Fibroblast of skin of abdomen (primary cell): Measurements from ENCODE around the gene PBX3.

Experiments
- DNase-seq: peaks from one replicate; pipeline ENCODE4 v3.0.0-alpha.2; 2013

Gene PBX3

DNA sequence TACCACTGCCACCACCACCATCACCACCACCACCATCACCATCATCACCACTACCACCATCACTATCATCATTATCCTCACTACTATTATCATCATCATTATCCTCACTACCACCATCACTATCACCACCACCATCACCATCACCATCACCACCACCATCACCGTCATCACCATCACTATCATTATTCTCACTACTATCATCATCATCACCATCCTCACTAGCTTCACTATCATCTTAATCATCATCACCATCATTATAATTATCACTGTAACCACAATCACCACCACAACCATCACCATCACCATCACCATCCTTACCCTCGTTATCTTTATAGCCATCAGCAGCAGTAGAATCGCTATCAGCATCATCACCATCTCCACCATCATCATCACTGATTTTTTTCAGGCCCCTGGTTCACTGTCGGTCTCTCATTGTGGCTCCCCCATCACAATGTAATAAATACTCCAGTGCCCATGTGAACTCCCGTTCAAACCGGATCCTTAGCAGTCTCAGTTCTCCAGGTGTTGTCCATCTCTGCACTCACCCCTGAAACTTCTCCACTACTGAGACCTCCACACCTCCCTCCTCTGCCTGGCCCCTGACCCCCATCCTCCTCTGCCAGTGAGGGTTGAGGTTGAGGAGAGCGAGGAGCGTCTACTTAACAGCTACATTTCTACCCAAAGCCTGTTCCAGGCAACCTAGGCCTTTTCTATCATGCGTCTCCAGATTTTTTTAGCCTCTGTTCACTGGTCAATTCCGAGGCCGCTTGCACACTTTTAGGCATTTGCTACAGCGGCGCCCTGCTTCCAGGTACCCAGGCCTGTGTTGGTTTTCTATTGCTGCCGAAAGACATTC, 238.2 kb downstream of the PBX3 start:
- DNase-seq: no peak

DNA sequence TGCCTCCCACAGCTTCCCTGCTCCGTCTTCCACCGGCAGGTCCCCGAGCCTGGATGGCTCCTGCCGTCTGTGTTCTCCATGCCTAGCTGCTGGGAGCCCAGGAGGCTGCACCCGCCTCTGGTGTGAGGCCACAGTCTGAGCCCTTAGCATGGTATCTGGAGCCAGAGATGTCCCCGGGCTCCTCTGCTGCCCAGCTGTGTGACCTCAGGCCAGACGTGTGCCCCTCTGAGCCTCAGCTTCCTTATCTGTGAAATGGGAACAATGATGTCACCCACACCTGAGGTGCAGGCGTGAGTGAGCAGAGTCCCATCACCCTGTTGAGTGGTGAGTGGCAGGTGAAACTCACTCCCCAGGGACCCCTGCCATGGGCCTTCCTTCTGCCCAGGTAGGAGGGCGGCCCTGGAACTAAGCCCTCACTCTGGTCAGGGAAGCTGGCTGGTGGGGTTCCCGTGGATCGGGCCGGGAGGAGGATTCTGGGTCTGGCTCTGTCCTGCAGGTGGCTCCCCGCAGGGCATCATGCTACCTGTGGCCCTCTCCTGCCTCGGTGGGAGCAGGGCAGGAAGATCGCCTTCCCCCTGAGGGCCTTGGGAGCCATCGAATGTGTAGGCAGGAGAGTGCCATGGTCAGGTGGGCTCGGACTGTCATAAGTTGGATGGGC, 239.0 kb downstream of the PBX3 start:
- no peak for DNase-seq

DNA sequence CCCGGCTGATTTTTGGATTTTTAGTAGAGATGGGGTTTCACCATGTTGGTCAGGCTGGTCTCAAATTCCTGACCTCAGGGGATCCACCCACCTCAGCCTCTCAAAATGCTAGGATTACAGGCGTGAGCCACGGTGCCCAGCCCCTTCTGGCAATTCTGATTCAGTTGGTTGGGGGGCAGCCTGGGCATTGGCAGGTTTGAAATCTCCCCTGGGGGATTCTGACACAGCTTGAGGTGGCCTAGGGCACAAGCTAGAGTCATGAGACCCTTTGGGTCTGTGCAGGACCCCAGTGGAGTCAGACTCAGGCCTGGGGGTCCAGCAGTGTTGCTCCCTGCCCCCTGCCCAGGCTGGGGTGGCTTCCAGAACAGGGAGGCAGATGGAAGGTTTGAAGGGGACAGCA, 239.8 kb downstream of the PBX3 start:
- DNase-seq: no peak

DNA sequence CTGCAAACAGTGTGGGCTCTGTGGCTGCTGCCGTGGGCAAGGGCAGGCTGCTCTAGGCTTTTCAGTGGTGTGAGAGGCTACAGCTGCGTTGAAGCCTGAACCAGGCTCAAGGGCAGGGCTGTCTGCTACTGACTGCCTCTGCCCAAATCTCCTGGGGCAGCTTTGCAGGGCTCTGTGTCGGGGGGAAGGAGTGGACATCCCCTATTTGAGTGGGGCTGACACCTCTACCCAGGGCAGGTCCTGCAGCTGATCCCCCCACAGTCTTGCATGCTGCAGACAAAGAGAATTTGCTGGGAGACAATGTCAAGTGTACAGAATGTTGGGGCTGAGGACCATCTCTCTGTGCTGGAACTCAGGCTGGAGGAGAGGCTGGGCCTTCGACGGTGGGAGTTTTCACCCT, 240.2 kb downstream of the PBX3 start:
- no peak for DNase-seq

DNA sequence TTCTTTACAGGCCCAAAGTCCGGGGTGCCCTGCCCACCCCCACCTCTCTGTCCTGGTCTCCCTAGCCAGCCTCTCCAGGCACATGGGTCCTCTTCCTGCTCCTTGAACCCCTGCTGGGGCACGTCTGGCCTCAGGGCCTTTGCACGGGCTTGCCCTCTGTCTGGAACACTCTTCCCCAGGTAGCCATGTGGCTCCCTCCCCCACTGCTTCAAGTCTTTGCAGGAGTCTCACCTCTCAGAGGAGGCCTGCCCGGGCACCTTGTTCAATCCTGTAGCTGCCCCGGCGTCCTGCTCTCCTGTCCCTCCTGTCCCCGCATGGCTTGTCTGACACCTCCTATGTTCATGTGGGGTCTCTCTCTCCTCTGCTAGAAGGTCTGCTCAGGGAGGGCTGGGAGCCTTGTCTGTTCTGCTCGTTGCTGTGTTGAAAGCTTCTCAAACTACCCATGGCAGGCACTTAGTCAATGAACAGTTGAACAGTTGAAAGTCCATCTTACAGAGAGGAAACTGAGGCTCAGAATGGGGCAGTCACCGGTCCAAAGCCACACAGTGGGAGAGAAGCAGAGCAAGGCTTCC, 241.4 kb downstream of the PBX3 start:
- DNase-seq: no peak

DNA sequence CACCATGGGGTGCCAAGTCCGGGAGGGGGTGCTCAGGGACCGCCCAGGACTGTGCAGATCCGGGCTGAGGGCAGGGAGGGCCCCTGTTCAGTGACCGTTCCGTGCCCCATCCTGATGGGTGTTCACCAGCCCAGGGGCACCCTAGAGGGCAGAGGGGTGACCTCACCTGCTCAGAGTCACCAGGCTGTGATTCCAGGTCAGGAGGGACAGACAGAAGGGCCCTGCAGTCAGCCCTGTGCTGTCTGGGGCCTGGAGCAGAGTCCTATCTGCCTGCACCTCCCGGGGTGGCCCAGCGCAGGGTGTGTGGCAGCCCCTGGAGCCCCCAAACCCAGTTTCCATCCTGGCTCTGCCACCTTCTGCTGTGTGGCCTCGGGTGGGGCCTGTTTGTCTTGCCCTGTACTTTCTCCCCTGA, 241.9 kb downstream of the PBX3 start:
- no peak for DNase-seq

DNA sequence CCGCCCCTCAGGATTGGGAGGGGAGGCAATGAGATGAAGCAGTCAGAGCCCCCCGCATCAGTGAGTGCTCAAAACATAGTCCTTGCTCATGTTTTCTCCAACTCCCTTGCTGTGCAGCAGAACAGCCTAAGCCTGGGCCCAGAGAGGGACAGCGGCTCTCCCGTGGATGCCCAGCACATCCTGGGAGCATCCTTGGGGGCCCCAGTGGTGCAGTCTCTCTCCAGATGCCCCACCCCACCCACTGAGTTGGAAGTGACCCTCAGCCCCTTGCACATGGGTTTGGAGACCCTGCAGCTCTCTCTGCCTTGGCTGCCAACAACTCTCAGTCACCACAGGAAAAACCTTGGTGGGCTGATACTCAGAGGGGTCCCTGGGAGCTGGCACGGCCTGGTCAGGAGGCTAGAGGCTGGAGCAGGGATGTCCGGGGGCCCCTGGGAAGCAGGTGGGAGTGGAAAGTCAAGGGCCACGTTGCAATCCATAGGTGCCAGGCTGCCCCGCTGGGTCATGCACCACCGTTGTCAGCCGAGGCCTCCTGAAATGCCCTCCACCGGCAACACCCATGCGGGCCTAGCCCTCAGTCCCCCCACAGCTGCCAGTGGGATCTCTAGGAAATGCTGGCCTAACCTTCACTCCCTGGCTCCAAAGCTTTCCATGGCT, 242.5 kb downstream of the PBX3 start:
- no peak for DNase-seq

DNA sequence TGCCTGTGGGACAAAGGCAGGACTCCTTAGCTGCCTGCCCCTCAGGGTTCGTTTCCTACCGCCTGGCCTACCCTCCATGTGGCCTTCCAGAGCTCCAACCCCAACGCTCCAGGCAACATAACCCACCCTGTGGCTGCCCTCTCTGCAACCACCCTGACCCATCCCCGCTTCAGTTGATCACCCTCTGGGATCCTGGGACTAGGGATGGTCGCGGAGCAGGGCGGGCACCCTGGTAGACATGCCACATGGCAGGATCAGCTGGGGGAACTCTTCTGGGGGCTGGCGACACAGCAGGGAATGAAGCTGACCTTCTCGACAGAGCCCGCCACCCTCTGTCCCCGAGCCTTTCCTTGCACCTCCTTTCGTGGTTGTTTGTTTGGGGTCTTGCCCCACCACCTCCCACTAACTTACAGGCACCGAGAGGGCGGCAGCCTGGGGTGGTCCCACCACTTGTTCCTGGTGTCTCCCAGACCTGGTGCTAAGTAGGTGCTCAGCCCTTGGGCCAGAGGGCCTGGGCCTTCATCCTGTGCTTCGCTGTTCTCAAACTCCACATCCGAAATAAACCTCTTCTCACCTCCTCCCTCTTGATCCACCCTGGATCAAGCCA, 243.1 kb downstream of the PBX3 start:
- no peak for DNase-seq

DNA sequence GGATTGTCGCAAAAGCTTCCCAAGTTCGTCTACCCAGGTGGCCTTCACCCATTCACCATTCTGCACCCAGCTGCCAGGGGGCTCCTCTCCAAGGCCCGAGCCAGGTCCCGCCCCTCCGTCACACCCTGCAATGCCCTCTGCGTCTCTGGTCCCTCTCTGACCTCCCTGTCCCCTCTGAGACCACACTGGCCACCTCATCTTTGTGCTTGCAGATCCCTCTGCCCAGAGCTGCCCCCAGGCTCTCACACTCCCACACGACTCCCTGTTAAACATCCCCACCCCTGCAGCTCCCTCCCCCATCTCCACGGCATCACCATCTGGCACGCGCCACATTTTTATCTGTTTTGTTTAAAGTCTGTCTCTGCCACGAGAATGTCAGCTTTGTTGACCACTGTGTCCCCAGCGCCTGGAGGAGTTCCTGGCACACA, 243.6 kb downstream of the PBX3 start:
- DNase-seq: no peak

DNA sequence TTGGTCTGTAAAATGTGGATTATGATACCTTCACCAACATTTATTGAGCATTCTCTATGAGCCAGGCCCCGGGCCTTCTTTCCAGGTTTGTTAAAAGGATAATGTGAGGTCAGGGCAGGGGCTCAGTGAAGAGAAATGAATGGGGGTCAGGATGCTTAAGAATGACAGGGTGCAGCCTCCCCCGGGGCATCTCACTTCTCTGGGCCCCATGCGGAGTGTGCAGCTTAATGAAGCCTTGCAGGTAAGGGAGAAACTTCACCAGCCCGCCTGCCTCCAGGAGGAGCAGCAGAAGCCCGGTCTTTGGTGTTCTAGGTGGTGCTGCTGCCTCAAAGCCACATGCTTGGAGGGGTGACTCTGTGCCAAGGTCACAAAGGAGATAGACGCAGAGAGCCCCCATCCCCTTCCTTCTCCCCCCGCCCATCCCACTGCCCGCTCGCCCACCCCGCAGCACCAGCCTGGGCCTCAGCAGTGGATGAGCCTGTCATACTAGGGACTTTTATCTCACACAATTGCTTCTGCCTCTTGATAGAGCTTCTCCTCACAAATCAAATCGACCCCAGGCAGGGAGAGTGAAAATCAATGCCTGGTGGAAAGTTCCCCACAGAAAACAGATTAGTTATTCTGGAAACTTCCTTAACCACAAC, 244.8 kb downstream of the PBX3 start:
- DNase-seq: no peak

DNA sequence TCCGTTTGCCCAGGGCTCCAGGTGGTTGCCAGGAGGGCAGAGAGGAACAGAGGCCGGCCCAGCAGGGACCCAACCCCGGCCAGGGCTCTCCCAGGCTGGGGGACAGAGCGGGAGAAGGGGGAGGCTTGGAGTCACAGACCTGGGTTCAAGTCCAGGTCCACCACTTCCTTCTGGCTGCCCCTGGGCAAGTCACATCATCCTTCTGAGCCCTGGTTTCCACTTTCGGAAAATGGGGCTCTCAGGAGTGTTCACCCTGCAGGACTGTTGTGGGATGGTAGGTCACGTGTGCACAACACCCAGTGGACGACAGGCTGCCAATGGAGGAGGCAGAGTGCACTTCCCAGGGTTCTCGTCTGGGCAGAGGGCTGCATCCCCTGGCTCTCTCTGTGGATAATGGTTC, 245.4 kb downstream of the PBX3 start:
- DNase-seq: no peak

DNA sequence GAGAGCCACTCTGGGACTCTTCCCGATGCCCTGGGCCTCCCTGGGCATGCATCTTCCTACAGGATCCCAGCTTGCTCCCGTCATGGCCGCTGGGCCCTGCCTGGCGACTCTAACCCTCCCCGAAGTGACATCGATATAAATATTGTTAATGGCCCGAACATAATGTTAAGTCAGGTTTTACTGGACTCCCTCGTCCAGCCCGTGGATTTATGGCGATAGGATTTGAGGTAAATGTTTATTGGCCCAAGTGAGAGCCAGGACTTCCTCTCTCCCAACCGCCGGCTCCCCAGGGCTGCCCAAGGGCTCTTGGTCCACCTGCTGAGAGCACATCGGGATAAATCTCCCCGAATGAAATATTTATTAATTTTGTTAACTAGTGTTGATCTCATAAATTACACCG, 246.3 kb downstream of the PBX3 start:
- DNase-seq: no peak

DNA sequence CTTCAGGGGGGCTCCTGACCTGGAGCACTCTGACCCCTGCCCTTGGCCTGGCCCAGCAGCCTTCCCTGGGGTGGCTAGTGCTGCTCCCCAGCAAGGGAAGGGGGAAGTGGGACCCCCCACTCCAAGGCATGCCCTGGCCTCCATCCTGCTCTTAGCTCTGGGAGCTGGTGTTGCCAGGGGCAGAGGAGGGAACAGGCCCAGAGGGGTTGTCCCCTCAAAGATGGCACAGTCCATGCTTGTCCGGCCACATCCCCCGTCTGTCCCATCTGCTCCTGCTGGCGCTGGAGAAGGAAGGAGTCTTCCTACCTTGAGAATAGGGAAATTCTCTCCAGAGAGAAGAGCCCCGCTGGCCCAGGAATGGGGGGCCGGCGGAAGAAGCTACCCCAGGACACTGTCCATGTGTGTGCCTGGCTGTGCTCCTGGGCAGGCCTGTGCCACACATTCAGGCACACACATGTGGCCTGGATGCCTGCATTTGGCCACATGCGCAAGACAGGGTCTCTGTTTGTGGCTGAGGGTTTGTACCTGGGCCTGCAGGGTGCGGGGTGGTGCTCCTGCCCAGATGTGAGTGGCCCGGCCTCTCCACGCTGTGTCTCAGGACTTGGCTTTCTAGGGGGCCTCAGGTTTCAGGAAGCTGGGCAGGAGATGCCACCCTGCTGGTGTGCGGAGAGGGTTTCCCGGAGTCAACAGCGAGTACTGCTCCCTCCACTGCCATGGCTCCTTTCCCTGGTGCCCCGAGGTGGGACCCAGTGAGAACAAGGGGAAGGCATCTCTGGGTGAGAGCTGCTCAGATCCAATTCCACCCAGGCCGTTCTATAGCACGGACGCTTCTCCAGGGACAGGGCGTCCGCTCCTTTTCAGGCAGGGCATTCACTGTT, 247.1 kb downstream of the PBX3 start:
- no peak for DNase-seq

DNA sequence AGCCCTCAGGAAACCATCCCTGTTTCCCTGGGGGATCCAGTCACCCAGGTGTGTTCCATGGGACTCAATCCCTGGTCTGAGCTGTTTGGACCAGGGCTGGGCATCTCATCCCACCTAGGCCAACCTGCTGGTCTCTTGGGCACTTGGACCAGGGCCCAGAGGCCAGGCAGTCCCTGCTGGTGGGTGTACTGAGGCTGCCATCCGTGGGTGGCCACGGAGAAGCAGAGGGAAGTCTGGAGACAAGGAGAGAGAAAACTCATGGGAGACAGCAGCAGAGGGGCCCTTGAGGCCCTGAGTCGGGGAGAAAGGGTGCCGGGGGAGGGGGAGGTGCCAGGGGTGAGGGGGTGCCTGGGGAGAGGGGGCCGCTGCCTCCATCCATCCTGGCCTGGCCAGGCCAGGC, 247.8 kb downstream of the PBX3 start:
- no peak for DNase-seq

DNA sequence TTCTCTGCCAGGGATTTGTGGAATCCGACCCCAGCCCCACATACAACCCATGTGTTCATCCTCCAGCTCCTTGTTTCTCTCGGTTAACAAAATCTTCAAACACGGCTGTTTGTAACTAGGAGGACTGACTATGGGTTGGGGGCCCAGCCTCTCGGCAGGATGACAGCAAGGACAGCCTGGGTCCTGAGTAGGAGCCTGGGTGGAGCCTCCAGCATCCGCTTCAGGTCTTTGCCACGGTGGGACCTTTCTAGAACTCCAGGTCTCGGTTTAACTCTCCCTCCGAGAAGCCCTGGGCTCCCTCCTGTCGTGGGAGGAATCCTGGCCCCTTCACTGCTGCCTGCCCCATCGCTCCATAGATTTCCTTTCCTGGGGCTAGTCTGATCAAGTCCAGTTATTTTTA, 248.5 kb downstream of the PBX3 start:
- no peak for DNase-seq

DNA sequence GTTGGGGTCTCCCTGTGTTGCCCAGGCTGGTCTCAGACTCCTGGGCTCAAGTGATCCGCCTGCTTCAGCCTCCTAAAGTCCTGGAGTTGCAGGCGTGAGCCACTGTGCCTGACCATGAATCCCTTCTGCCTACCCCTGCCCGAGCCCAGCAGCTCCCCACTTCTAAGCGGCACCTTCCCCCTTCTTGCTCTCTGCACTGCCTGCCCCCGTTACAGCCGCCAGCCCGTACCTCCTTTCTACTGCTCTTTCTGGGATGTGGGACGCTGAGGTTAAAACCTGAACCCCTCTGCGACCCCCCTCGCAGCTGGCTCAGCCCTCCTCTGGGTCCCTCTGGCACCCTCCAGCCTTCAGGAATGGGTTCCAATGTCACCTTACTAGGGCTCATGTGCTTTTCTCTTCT, 249.6 kb downstream of the PBX3 start:
- no peak for DNase-seq

DNA sequence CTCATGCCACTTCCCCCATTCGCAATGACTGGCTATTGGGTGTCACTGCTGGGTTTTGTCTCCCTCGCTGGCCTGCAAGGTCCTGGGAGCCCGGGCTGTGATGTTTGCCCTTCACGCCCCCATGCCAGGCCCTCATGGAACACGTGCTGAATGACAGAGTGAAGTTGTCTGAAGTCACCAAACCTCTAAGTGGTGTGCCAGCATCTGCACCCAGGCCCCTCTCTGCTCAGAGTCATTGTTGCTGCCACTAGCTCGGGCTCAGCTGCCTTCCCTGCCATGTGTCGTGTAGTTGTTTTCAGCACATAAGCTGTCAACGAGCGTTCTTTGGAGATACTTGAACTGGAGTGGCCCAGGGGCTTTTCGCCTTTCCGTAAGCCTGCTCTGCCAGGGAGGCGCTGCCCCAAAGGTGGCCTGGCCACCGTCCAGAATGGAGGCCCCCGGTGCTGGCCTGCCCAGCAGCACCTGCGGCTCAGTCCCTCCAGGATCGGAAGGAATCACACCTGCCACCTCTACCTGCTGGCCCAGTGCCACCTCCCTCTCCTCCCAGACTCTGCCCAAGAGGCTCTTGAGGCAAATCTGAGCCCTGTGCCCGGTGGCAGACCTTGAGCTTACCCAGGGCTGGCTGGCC, 250.1 kb downstream of the PBX3 start:
- DNase-seq: no peak

DNA sequence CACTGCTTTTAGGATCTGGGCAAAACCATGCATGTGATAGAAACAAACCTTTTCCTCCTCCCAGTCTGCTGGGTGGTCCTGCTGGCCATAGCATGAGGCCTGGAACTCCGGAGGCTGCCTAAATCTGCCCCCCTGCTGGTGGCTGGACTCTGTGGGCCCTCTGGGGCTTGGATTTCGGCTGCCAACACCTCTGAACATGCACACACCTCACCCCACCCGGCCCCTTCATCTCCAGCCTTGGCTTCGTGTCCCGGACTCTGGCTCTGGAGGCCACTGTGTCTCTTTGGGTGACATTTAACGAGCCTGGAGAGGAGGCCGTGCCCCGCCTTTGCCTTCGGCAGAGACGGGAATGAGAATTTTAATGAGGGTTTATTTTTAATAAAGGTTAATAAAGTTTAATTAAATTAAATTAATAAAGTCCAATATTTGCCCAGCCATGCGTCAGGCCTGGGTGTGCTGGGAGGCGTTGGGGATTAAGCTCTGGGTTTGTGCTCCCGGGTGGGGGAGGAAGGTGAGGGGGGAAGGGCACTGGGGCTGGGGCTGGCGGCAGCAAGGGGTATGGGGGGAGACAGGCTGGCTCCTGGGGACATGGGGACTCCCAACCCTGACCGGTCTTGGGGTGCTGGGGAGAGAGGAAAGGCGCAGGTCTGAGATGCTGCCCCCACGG, 251.8 kb downstream of the PBX3 start:
- DNase-seq: no peak

DNA sequence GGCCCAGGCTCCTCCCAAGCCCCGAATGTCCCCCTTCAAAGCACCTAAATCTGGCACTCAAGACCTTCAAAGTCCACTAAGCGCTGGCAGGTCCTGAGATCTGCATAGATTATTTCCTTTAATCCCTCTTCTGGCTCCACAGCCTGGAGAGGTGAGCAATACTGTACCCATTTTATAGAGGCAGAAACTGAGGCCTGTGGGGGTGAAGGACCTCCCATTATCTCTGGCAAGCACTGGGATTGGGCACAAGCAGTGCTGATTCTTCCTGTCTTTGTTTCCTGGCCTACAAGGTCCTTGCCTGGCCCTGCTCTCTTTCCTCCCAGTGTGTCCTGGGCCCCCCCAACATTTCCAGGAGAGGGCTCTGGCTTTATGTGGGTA, 252.3 kb downstream of the PBX3 start:
- DNase-seq: no peak

DNA sequence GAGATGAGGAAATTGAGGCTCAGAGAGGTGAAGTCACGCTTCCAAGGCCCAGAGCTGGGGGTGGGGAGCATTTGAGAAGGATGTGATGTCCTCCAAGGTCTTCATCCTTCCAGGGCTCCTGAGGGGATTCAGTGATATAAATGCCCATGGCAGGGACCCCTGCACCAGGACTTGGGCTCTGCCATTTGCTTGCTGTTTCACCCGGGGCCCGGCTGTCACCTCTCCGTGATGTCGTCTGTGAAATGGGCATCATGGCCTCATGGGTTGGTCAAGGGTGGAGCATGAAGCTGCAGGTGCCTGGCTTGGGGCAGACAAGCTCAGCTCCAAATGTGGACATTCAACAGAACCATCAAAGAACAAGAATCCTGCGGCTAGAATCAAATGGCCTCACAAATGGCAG, 253.1 kb downstream of the PBX3 start:
- DNase-seq: no peak
